Measurements from ENCODE around the gene HERC2.

DNA sequence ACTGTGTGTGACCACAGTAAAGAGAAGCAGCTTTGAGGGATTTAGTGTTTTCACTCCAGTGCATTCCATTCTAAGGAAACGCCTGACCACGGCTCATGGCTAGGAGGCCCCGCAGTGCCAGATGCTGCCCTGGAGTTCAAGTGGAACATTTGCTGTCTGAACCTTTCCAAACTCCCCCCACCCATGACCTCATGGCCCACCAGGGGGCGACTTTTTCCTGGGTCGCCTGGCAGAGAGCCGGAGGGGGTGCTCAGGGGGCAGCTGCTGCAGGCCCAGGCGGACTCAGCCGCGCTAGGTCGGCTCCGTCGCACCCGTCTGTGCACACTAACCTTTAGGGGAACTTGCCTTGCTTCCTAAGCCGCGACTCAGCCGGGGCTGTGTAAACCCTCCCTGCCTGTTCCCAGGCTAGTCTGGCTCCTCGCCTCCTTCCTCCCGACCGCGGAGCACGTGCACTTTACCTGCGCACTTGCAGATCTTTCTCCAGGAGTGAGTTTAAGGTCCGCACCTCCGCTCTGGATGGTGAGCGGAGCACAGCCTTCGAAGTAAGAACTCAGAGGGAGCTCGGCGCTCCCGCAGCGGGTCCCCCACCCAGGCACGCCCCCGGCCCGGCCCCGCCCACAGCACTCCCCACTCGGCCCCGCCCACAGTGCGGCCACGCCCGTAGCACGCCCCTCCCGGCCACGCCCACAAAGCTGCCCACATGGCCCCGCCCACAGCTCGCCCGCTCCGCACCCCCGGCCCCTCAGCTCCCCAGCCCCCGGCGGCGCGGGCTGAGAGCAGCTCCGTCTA, 223.0 kb downstream of the HERC2 start, which contains the start of gene OCA2:
- TF ChIP-seq POLR2AphosphoS5 (IDR thresholded peaks at IDR 0.05) (no peak), POLR2A (IDR thresholded peaks at IDR 0.05) (no peak), EP300 (IDR thresholded peaks at IDR 0.05) (no peak)
- TF ChIP-seq, protein P1, sequence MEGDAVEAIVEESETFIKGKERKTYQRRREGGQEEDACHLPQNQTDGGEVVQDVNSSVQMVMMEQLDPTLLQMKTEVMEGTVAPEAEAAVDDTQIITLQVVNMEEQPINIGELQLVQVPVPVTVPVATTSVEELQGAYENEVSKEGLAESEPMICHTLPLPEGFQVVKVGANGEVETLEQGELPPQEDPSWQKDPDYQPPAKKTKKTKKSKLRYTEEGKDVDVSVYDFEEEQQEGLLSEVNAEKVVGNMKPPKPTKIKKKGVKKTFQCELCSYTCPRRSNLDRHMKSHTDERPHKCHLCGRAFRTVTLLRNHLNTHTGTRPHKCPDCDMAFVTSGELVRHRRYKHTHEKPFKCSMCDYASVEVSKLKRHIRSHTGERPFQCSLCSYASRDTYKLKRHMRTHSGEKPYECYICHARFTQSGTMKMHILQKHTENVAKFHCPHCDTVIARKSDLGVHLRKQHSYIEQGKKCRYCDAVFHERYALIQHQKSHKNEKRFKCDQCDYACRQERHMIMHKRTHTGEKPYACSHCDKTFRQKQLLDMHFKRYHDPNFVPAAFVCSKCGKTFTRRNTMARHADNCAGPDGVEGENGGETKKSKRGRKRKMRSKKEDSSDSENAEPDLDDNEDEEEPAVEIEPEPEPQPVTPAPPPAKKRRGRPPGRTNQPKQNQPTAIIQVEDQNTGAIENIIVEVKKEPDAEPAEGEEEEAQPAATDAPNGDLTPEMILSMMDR (IDR thresholded peaks at IDR 0.05), result no peak

All from stomach (tissue), 4 donors.